Urinary bladder (tissue), 4 donors: ENCODE measurements around the gene ERC2. TPM values are rescaled to one million over a fixed set of nuclear protein-coding genes. Genes with fewer than 3 reads are reported as not detected.

Source experiments
- DNase-seq: peaks from one replicate; pipeline ENCODE4 v3.0.0-alpha.2; 2015; ENCODE audit errors: extremely low spot score
- H3K27ac ChIP-seq: one replicate; pipeline ENCODE4 v1.5.1; 2013; ENCODE audit warnings: low read depth, mild to moderate bottlenecking, moderate library complexity
- H3K36me3 ChIP-seq: one replicate; pipeline ENCODE4 v1.6.1; 2013; ENCODE audit warnings: mild to moderate bottlenecking, moderate library complexity; ENCODE audit not compliant: insufficient read depth
- H3K4me1 ChIP-seq: one replicate; pipeline ENCODE4 v1.6.1; 2013; ENCODE audit warnings: mild to moderate bottlenecking, moderate library complexity; ENCODE audit not compliant: insufficient read depth
- H3K4me3 ChIP-seq: one replicate; pipeline ENCODE4 v1.5.1; 2013; ENCODE audit warnings: low read depth, low read length
- WGBS: extraction: QIAGEN DNeasy Blood & Tissue Kit; methylation state at CpG from one replicate; pipeline ENCODE4 v1.1.7; 2013; 5-methylcytosine and 5-hydroxymethylcytosine counted together
- polyA plus RNA-seq: library from polyadenylated mRNA; stranded (reverse); fragments of 200-250 nt; gene quantifications from one replicate; pipeline ENCODE4 v1.2.3, GENCODE V29; 2013
- total RNA-seq: library from RNA; depleted of rRNA; stranded (reverse); fragments of >200 nt; gene quantifications from one replicate; pipeline ENCODE4 v1.2.3, GENCODE V29; 2014
- donor health status: healthy with polysubstance abuse.
- donor health status: healthy.

The ERC2 gene
- total and polyA plus RNA-seq, 2 donors, result 0.49 to 3.0 TPM

GRCh38 chr3:55884491-55885285 is 583.6 kb downstream of the ERC2 start:
- 86% methylated on average over 2 of the region's 2 CpGs for WGBS
- no peaks in the 10 kb centered on the region for H3K36me3 ChIP-seq
- no peak overlapping the region for H3K4me3 ChIP-seq
- H3K27ac ChIP-seq, result no peak overlapping the region
- no peaks in the 10 kb centered on the region for H3K4me1 ChIP-seq
- no peak for DNase-seq

GRCh38 chr3:55884066-55884465 is 584.2 kb downstream of the ERC2 start:
- Histone ChIP-seq H3K4me1 (no peaks in the 10 kb centered on the region), H3K4me3 (no peak overlapping the region)
- 85% methylated on average over 1 of the region's 1 CpG for WGBS

GRCh38 chr3:55882006-55882405 is 586.3 kb downstream of the ERC2 start:
- 69% methylated on average over 2 of the region's 2 CpGs for WGBS
- H3K4me1 ChIP-seq, result no peaks in the 10 kb centered on the region
- H3K27ac ChIP-seq, result no peak overlapping the region
- H3K36me3 ChIP-seq, result no peaks in the 10 kb centered on the region
- no peak for DNase-seq
- no peak overlapping the region for H3K4me3 ChIP-seq

More at GRCh38 chr3:55884066-55884465, 584.2 kb downstream of the ERC2 start:
- no peak for DNase-seq
- Histone ChIP-seq H3K36me3 (no peaks in the 10 kb centered on the region), H3K27ac (no peak overlapping the region)

GRCh38 chr3:55880357-55880756 is 587.9 kb downstream of the ERC2 start:
- no peaks in the 10 kb centered on the region for H3K36me3 ChIP-seq
- no peaks in the 10 kb centered on the region for H3K4me1 ChIP-seq
- H3K27ac ChIP-seq, result no peak overlapping the region
- DNase-seq, result no peak
- H3K4me3 ChIP-seq, result no peak overlapping the region

GRCh38 chr3:55879901-55880331 is 588.4 kb downstream of the ERC2 start:
- H3K4me3 ChIP-seq, result no peak overlapping the region
- DNase-seq, result no peak
- 37% methylated on average over 2 of the region's 2 CpGs for WGBS
- H3K27ac ChIP-seq, result no peak overlapping the region
- H3K4me1 ChIP-seq, result no peaks in the 10 kb centered on the region
- H3K36me3 ChIP-seq, result no peaks in the 10 kb centered on the region

GRCh38 chr3:55877703-55878102 is 590.6 kb downstream of the ERC2 start:
- Histone ChIP-seq H3K36me3 (no peaks in the 10 kb centered on the region), H3K4me1 (no peaks in the 10 kb centered on the region), H3K27ac (no peak overlapping the region), H3K4me3 (no peak overlapping the region)
- DNase-seq, result no peak
- WGBS, result 83% methylated on average over 4 of the region's 4 CpGs

GRCh38 chr3:55876560-55876959 is 591.7 kb downstream of the ERC2 start:
- H3K4me1 ChIP-seq, result no peaks in the 10 kb centered on the region
- no peak for DNase-seq
- H3K27ac ChIP-seq, result no peak overlapping the region
- H3K36me3 ChIP-seq, result no peaks in the 10 kb centered on the region
- no peak overlapping the region for H3K4me3 ChIP-seq

- 75% methylated on average over 1 of the region's 1 CpG for WGBS
- Histone ChIP-seq H3K27ac (no peak overlapping the region), H3K4me3 (no peak overlapping the region), H3K4me1 (no peaks in the 10 kb centered on the region), H3K36me3 (no peaks in the 10 kb centered on the region)
- DNase-seq, result no peak
Measured at GRCh38 chr3:55875113-55875512, 593.2 kb downstream of the ERC2 start.

- Histone ChIP-seq H3K36me3 (no peaks in the 10 kb centered on the region), H3K4me1 (no peaks in the 10 kb centered on the region), H3K4me3 (no peak overlapping the region), H3K27ac (no peak overlapping the region)
- DNase-seq, result no peak
- WGBS, result 75% methylated on average over 1 of the region's 1 CpG
Measured at GRCh38 chr3:55873523-55874254, 594.6 kb downstream of the ERC2 start.

GRCh38 chr3:55870594-55870993 is 597.7 kb downstream of the ERC2 start:
- Histone ChIP-seq H3K4me1 (no peaks in the 10 kb centered on the region), H3K27ac (no peak overlapping the region), H3K36me3 (no peaks in the 10 kb centered on the region), H3K4me3 (no peak overlapping the region)
- 68% methylated on average over 5 of the region's 5 CpGs for WGBS
- no peak for DNase-seq

GRCh38 chr3:55868347-55868746 is 599.9 kb downstream of the ERC2 start:
- no peaks in the 10 kb centered on the region for H3K36me3 ChIP-seq
- H3K27ac ChIP-seq, result no peak overlapping the region
- 67% methylated on average over 4 of the region's 4 CpGs for WGBS
- no peak overlapping the region for H3K4me3 ChIP-seq
- no peak for DNase-seq
- H3K4me1 ChIP-seq, result no peaks in the 10 kb centered on the region

- no peaks in the 10 kb centered on the region for H3K36me3 ChIP-seq
- no peak overlapping the region for H3K4me3 ChIP-seq
- no peaks in the 10 kb centered on the region for H3K4me1 ChIP-seq
- 91% methylated on average over 4 of the region's 4 CpGs for WGBS
- no peak overlapping the region for H3K27ac ChIP-seq
- DNase-seq, result no peak
Measured at GRCh38 chr3:55863028-55863427, 605.2 kb downstream of the ERC2 start.

GRCh38 chr3:55860049-55860721 is 608.1 kb downstream of the ERC2 start:
- 70% methylated on average over 11 of the region's 11 CpGs for WGBS
- peak; percentile 43 for DNase-seq
- H3K36me3 ChIP-seq, result no peaks in the 10 kb centered on the region

GRCh38 chr3:55859305-55859704 is 609.0 kb downstream of the ERC2 start:
- Histone ChIP-seq H3K4me3 (no peak overlapping the region), H3K4me1 (no peaks in the 10 kb centered on the region), H3K36me3 (no peaks in the 10 kb centered on the region), H3K27ac (no peak overlapping the region)
- WGBS, result 77% methylated on average over 2 of the region's 2 CpGs
- no peak for DNase-seq

More at GRCh38 chr3:55860049-55860721, 608.1 kb downstream of the ERC2 start:
- H3K4me3 ChIP-seq, result no peak overlapping the region
- H3K4me1 ChIP-seq, result no peaks in the 10 kb centered on the region
- H3K27ac ChIP-seq, result no peak overlapping the region
